ENCODE measurements around the gene C19orf12. TPM values are rescaled to one million over a fixed set of nuclear protein-coding genes. Genes with fewer than 3 reads are reported as not detected.

Gene C19orf12
- total and polyA plus RNA-seq, 2 of the 13 experiments (the other 11 are each of a cell fraction or from before 2014, with no cell fraction given) = 17.7 to 34.4 TPM

GRCh38 chr19:29678484-29679106 is 36.5 kb downstream of the C19orf12 start (continued):
- TF ChIP-seq ZNF687 (CRISPR knock-in tag; IDR thresholded peaks at IDR 0.05) = peak; percentile 84
- TF ChIP-seq DNMT3B (CRISPR knock-in tag; conservative IDR thresholded peaks at IDR 0.05) = no peak
- TF ChIP-seq NAIF1 (CRISPR knock-in tag; IDR thresholded peaks at IDR 0.05; ENCODE audit: borderline replicate concordance) = no peak
- TF ChIP-seq UBTF (CRISPR knock-in tag; IDR thresholded peaks at IDR 0.05) = peak; percentile 72
- TF ChIP-seq CTCF (CRISPR knock-in tag; IDR thresholded peaks at IDR 0.05) = peak; percentile 9; the same call in 1 of the 2 replicates
- TF ChIP-seq MAX (IDR thresholded peaks at IDR 0.05) = 0 out of 2 replicates have a peak, but pooled peaks have one; percentile 33
- TF ChIP-seq PHF8 (CRISPR knock-in tag; IDR thresholded peaks at IDR 0.05) = 0 out of 2 replicates have a peak, but pooled peaks have one; percentile 37
- TF ChIP-seq ZBTB46 (CRISPR knock-in tag; IDR thresholded peaks at IDR 0.05; ENCODE audit: borderline replicate concordance) = no peak
- TF ChIP-seq PRDM10 (CRISPR knock-in tag; IDR thresholded peaks at IDR 0.05; ENCODE audit: low read depth) = no peak
- no peak for TF ChIP-seq CBFB (CRISPR knock-in tag; IDR thresholded peaks at IDR 0.05)
- no peak for TF ChIP-seq ZSCAN30 (CRISPR knock-in tag; IDR thresholded peaks at IDR 0.05)
- 0 out of 2 replicates have a peak, but pooled peaks have one; percentile 43 for TF ChIP-seq SP5 (CRISPR knock-in tag; IDR thresholded peaks at IDR 0.05; ENCODE audit: borderline replicate concordance, low read depth)
- TF ChIP-seq NR2F6 (IDR thresholded peaks at IDR 0.05) = peak; percentile 26; the same call in 1 of the 2 replicates
- peak; percentile 47; the same call in 1 of the 2 replicates for TF ChIP-seq NR2F6 (CRISPR knock-in tag; IDR thresholded peaks at IDR 0.05)
- peak; percentile 70 for TF ChIP-seq ZFX (CRISPR knock-in tag; IDR thresholded peaks at IDR 0.05; ENCODE audit: low read depth)
